Activated CD8-positive, alpha-beta T cell treated with anti-CD3 and anti-CD28 coated beads for 36 hours (primary cell): Measurements from ENCODE around the gene HS1BP3. TPM values are rescaled to one million over a fixed set of nuclear protein-coding genes. Genes with fewer than 3 reads are reported as not detected.

Experiments
- ATAC-seq: fragments of 200-7000 bp; cut with Tn5 transposase; one replicate; pipeline ENCODE4 v1.10.0; 2021; ENCODE audit warnings: mild to moderate bottlenecking, moderate library complexity
- CTCF ChIA-PET: fragments of 350-600 bp; sonication (Branson Sonifier 250); formaldehyde crosslinking; loops from one replicate; lab custom pipeline; 2021; ENCODE audit warnings: antibody characterized with exemption; lab: Charles Lee
- POLR2A ChIA-PET: fragments of 350-600 bp; sonication (Branson Sonifier 250); formaldehyde crosslinking; loops from one replicate; lab custom pipeline; 2021; ENCODE audit warnings: antibody characterized with exemption; lab: Charles Lee
- DNase-seq: peaks from one replicate; pipeline ENCODE4 v3.0.0-alpha.2; 2020
- H3K27ac Mint-ChIP-seq: one replicate; pipeline ENCODE4 v1.8.0; 2021; ENCODE audit warnings: mild to moderate bottlenecking, mixed read lengths
- H3K27me3 Mint-ChIP-seq: one replicate; pipeline ENCODE4 v1.8.0; 2021; ENCODE audit warnings: mixed read lengths
- H3K36me3 Mint-ChIP-seq: one replicate; pipeline ENCODE4 v1.8.0; 2021; ENCODE audit warnings: low read depth, mixed read lengths
- H3K4me1 Mint-ChIP-seq: one replicate; pipeline ENCODE4 v1.8.0; 2021; ENCODE audit warnings: low read depth, mixed read lengths
- H3K4me3 Mint-ChIP-seq: one replicate; pipeline ENCODE4 v1.8.0; 2021; ENCODE audit warnings: mild to moderate bottlenecking, moderate library complexity, mixed read lengths
- H3K9me3 Mint-ChIP-seq: one replicate; pipeline ENCODE4 v1.8.0; 2021; ENCODE audit warnings: mixed read lengths
- intact Hi-C: fragments of 100-400 bp; cut with micrococcal nuclease; formaldehyde crosslinking; loops from one replicate; pipeline ENCODE4 v1.10.0; 2022
- total RNA-seq, 2 experiments: library from RNA; stranded (reverse); gene quantifications; one replicate each; pipeline ENCODE4 v1.2.3, GENCODE V29; 2021
- TF ChIP-seq, protein P1 (sequence below): fragments of 200-600 bp; IDR thresholded peaks from one replicate; pipeline ENCODE4 v1.8.0; 2022; ENCODE audit warnings: antibody characterized with exemption, mild to moderate bottlenecking

The HS1BP3 gene
- total RNA-seq, 2 experiments from 2014 or later = 6.5 to 7.9 TPM

- no peak for ATAC-seq
- Mint-ChIP-seq H3K36me3 (no peaks in the 10 kb centered on the region), H3K27me3 (no peaks in the 10 kb centered on the region), H3K4me1 (no peaks in the 10 kb centered on the region), H3K27ac (no peak overlapping the region), H3K4me3 (no peak overlapping the region), H3K9me3 (peaks cover 2% of the 10 kb centered on the region)
- DNase-seq = no peak
- TF ChIP-seq, protein P1, sequence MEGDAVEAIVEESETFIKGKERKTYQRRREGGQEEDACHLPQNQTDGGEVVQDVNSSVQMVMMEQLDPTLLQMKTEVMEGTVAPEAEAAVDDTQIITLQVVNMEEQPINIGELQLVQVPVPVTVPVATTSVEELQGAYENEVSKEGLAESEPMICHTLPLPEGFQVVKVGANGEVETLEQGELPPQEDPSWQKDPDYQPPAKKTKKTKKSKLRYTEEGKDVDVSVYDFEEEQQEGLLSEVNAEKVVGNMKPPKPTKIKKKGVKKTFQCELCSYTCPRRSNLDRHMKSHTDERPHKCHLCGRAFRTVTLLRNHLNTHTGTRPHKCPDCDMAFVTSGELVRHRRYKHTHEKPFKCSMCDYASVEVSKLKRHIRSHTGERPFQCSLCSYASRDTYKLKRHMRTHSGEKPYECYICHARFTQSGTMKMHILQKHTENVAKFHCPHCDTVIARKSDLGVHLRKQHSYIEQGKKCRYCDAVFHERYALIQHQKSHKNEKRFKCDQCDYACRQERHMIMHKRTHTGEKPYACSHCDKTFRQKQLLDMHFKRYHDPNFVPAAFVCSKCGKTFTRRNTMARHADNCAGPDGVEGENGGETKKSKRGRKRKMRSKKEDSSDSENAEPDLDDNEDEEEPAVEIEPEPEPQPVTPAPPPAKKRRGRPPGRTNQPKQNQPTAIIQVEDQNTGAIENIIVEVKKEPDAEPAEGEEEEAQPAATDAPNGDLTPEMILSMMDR = no peak
- CTCF ChIA-PET = no interaction called here
- POLR2A ChIA-PET = interaction anchor here (1.2 kb wide), 1 partner anchor 23 kb away, joined by 3 read pairs; no protein-coding TSS in a partner anchor
- intact Hi-C loops = no loop called here
Observed at GRCh38 chr2:20611844-20612356, 39.0 kb downstream of the HS1BP3 start.

DNA sequence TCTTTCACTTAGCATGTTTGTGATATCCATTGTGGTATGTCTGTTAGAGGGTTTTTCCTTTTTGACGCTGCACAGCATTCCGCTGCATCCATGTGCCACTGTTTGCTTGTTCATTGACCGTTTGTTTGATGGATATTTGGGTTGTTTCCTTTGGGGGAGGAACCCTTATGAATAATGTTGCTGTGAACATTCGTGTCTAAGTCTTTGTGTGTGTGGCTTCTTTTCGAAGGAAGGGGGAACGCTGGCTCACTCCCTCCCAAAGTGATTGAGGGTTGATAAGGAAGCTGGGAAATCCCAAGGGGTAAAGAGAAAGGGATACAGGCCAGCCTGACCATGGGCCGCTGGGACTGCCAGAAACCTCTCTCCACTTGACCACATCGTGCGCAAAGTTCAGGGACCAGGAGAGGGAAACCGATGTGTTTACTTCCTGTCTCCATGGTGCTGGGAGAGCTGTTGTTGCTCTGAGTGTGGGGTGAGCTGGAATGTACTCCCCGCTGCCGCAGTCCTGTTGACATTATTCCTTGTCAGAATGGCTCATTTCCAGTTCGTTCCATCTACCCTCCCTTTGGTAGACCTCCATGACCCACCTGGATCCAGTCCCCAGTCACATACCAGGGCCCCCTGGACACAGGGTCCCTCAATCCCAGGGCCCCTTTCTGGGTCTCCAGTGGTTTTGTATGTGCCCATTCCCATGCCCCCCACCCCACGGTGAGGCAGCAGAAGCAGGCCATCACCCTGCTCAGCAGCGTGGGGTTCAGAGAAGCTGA, 39.6 kb downstream of the HS1BP3 start:
- Mint-ChIP-seq H3K9me3 (peaks cover 2% of the 10 kb centered on the region), H3K4me3 (no peak overlapping the region), H3K4me1 (no peaks in the 10 kb centered on the region), H3K36me3 (no peaks in the 10 kb centered on the region), H3K27me3 (no peaks in the 10 kb centered on the region), H3K27ac (no peak overlapping the region)
- ChIA-PET POLR2A (interaction anchor here (1.2 kb wide), 1 partner anchor 22 kb away, joined by 3 read pairs; no protein-coding TSS in a partner anchor), CTCF (no interaction called here)
- no peak for DNase-seq
- intact Hi-C loops = no loop called here
- ATAC-seq = no peak
- TF ChIP-seq, protein P1 = no peak

GRCh38 chr2:20609995-20610357, 40.9 kb downstream of the HS1BP3 start:
- peaks cover 2% of the 10 kb centered on the region for H3K9me3 Mint-ChIP-seq
- H3K4me1 Mint-ChIP-seq = no peaks in the 10 kb centered on the region
- H3K4me3 Mint-ChIP-seq = no peak overlapping the region
- TF ChIP-seq, protein P1 = no peak
- H3K36me3 Mint-ChIP-seq = no peaks in the 10 kb centered on the region
- H3K27me3 Mint-ChIP-seq = no peaks in the 10 kb centered on the region
- intact Hi-C loops = no loop called here
- H3K27ac Mint-ChIP-seq = no peak overlapping the region
- DNase-seq (no peak), ATAC-seq (no peak)
- POLR2A ChIA-PET = no interaction called here
- CTCF ChIA-PET = no interaction called here

GRCh38 chr2:20609349-20609994, 41.4 kb downstream of the HS1BP3 start:
- H3K9me3 Mint-ChIP-seq = peaks cover 2% of the 10 kb centered on the region
- CTCF ChIA-PET = no interaction called here
- no peak overlapping the region for H3K4me3 Mint-ChIP-seq
- DNase-seq (no peak), ATAC-seq (no peak)
- H3K36me3 Mint-ChIP-seq = no peaks in the 10 kb centered on the region
- POLR2A ChIA-PET = no interaction called here
- no peak overlapping the region for H3K27ac Mint-ChIP-seq
- TF ChIP-seq, protein P1 = no peak
- intact Hi-C loops = no loop called here
- H3K4me1 Mint-ChIP-seq = no peaks in the 10 kb centered on the region
- H3K27me3 Mint-ChIP-seq = no peaks in the 10 kb centered on the region
